OCI-LY7 (cell line): Measurements from ENCODE around the gene PAK4. TPM values are rescaled to one million over a fixed set of nuclear protein-coding genes. Genes with fewer than 3 reads are reported as not detected.

ENCODE experiments used
- BruUV-seq: library from RNA; stranded (reverse); fragments of 400-500 nt; replicated peaks from 2 replicates; lab custom pipeline; 2021; lab: Mats Ljungman, UMichigan
- CTCF ChIA-PET: fragments of 300-600 bp; sonication (Branson Sonifier 250); formaldehyde crosslinking; loops from one replicate; lab custom pipeline; 2022; ENCODE audit warnings: antibody characterized with exemption; ENCODE audit not compliant: unreplicated experiment; lab: Charles Lee
- POLR2A ChIA-PET: fragments of 300-600 bp; sonication (Branson Sonifier 250); formaldehyde crosslinking; loops from one replicate; lab custom pipeline; 2022; ENCODE audit warnings: antibody characterized with exemption; lab: Charles Lee
- DNase-seq: peaks from one replicate; pipeline ENCODE4 v3.0.0-alpha.2; 2015; ENCODE audit warnings: low spot score
- H2AFZ ChIP-seq: fragments of 200-600 bp; sonication (generic), shearing (Covaris generic); 2 replicates; pipeline ENCODE4 v1.6.1; 2014; ENCODE audit warnings: mild to moderate bottlenecking, antibody characterized with exemption, low read length, moderate library complexity
- H3K27ac ChIP-seq: fragments of 200-600 bp; sonication (generic); 2 replicates; pipeline ENCODE4 v1.5.1; 2014; ENCODE audit warnings: mixed run types, low read depth, mild to moderate bottlenecking, moderate library complexity, low read length, inconsistent platforms; ENCODE audit not compliant: poor library complexity, severe bottlenecking
- H3K36me3 ChIP-seq: fragments of 200-600 bp; sonication (generic); 2 replicates; pipeline ENCODE4 v1.6.1; 2014; ENCODE audit warnings: mild to moderate bottlenecking, antibody characterized with exemption, low read length, moderate library complexity, mixed read lengths; ENCODE audit not compliant: insufficient read depth
- H3K4me1 ChIP-seq: fragments of 200-600 bp; sonication (generic); 2 replicates; pipeline ENCODE4 v1.5.1; 2014; ENCODE audit warnings: mild to moderate bottlenecking, low read length; ENCODE audit not compliant: insufficient read depth, poor library complexity, severe bottlenecking
- H3K4me2 ChIP-seq: fragments of 200-600 bp; sonication (generic); 2 replicates; pipeline ENCODE4 v1.6.1; 2014; ENCODE audit warnings: mild to moderate bottlenecking, low read length
- H3K4me3 ChIP-seq: fragments of 200-600 bp; sonication (generic); 2 replicates; pipeline ENCODE4 v1.5.1; 2014; ENCODE audit warnings: mild to moderate bottlenecking, low read depth, low read length; ENCODE audit not compliant: poor library complexity, severe bottlenecking
- H3K79me2 ChIP-seq: fragments of 200-600 bp; sonication (generic); 2 replicates; pipeline ENCODE4 v1.6.1; 2016; ENCODE audit warnings: low read depth, mild to moderate bottlenecking, low read length, moderate library complexity, mixed read lengths; ENCODE audit not compliant: insufficient read depth
- H3K9me2 ChIP-seq: fragments of 200-600 bp; sonication (generic); 2 replicates; pipeline ENCODE4 v1.6.1; 2016; ENCODE audit warnings: mild to moderate bottlenecking, low read length, mixed read lengths; ENCODE audit not compliant: insufficient read depth
- H3K9me3 ChIP-seq: fragments of 200-600 bp; sonication (generic); 2 replicates; pipeline ENCODE4 v1.6.1; 2014; ENCODE audit warnings: mild to moderate bottlenecking, mixed run types, low read length, mixed read lengths
- H4K20me1 ChIP-seq: fragments of 200-600 bp; sonication (generic); 2 replicates; pipeline ENCODE4 v1.6.1; 2014; ENCODE audit warnings: mild to moderate bottlenecking, antibody characterized with exemption, low read length, moderate library complexity, mixed read lengths; ENCODE audit not compliant: insufficient read depth
- EZH2phosphoT487 ChIP-seq: fragments of 200-600 bp; sonication (generic); IDR thresholded peaks from 2 replicates; pipeline ENCODE4 v1.6.1; 2018; ENCODE audit warnings: low read depth, borderline replicate concordance, mild to moderate bottlenecking, mixed run types, antibody characterized with exemption, low read length, moderate library complexity, mixed read lengths
- intact Hi-C: fragments of 100-400 bp; cut with micrococcal nuclease; formaldehyde crosslinking; loops from one replicate; pipeline ENCODE4 v1.10.0; 2022; ENCODE audit not compliant: unreplicated experiment
- total RNA-seq, 2 experiments: library from RNA; depleted of rRNA in 1 of 2; stranded (reverse); fragments of >200 nt in 1 of 2; shearing (Covaris generic) in 1 of 2; gene quantifications; 2 replicates each; pipeline ENCODE4 v1.2.3, GENCODE V29; 2014 to 2022
- TF ChIP-seq, protein P1 (sequence below): fragments of 200-600 bp; sonication (generic); conservative IDR thresholded peaks from 2 replicates; pipeline ENCODE4 v1.5.1; 2014; ENCODE audit warnings: mild to moderate bottlenecking, antibody characterized with exemption, low read length, moderate library complexity, mixed read lengths

The PAK4 gene
- total RNA-seq, 2 experiments from 2014 or later = 7.8 to 26.7 TPM

DNA sequence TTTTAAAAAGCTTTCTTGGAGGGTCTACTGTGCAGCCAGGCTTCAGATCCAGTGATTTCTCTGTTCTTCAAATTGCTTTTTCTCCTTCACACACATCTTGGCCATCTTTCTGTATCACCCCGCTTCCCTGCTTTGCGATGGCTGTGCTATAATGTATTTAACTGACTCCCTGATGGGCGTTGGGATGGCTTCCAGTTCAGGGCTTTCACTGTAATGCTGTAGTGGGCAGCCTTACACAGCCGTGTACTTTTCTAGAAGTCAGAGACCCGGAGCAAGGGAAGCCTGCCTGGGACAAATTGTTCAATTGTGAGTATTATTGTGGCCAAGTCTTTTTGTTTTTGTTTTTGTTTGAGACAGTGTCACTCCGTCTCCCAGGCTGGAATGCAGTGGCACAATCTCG is 19.4 kb upstream of the PAK4 start:
- no peak overlapping the region for H3K4me3 ChIP-seq
- H4K20me1 ChIP-seq = no peaks in the 10 kb centered on the region
- H3K79me2 ChIP-seq = no peaks in the 10 kb centered on the region
- no peaks in the 10 kb centered on the region for H3K36me3 ChIP-seq
- TF ChIP-seq, protein P1, sequence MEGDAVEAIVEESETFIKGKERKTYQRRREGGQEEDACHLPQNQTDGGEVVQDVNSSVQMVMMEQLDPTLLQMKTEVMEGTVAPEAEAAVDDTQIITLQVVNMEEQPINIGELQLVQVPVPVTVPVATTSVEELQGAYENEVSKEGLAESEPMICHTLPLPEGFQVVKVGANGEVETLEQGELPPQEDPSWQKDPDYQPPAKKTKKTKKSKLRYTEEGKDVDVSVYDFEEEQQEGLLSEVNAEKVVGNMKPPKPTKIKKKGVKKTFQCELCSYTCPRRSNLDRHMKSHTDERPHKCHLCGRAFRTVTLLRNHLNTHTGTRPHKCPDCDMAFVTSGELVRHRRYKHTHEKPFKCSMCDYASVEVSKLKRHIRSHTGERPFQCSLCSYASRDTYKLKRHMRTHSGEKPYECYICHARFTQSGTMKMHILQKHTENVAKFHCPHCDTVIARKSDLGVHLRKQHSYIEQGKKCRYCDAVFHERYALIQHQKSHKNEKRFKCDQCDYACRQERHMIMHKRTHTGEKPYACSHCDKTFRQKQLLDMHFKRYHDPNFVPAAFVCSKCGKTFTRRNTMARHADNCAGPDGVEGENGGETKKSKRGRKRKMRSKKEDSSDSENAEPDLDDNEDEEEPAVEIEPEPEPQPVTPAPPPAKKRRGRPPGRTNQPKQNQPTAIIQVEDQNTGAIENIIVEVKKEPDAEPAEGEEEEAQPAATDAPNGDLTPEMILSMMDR = no peak
- no peak for TF ChIP-seq EZH2phosphoT487
- no peak overlapping the region for H2AFZ ChIP-seq
- no peak overlapping the region for H3K27ac ChIP-seq
- H3K4me1 ChIP-seq = no peaks in the 10 kb centered on the region
- no peak for DNase-seq
- intact Hi-C loops = no loop called here
- ChIA-PET CTCF (no interaction called here), POLR2A (no interaction called here)
- H3K9me3 ChIP-seq = no peaks in the 10 kb centered on the region
- no TSS peak for BruUV-seq
- no peak overlapping the region for H3K4me2 ChIP-seq
- H3K9me2 ChIP-seq = no peaks in the 10 kb centered on the region

DNA sequence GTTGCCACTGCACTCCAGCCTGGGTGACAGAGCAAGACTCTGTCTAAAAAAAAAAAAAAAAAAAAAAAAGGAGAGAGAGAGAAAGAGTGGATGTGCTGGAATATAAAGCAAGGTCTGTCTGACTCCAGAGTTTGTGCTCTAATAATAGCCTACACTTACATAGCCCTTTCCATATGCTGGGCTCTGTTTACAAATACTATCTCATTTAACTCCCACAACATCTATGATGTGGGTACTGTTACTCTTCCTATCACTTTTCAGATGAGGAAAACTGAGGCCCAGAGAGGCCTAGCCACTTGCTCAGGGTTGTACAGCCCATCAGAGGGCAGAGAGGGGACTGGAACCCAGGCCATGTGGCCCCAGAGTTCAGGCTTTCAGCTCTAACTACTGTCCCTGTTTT is 15.9 kb upstream of the PAK4 start:
- intact Hi-C loops = no loop called here
- DNase-seq = no peak
- Histone ChIP-seq H3K9me3 (no peaks in the 10 kb centered on the region), H3K27ac (no peak overlapping the region), H2AFZ (no peak overlapping the region), H3K4me3 (no peak overlapping the region), H4K20me1 (no peaks in the 10 kb centered on the region), H3K4me1 (no peaks in the 10 kb centered on the region), H3K79me2 (no peaks in the 10 kb centered on the region), H3K9me2 (no peaks in the 10 kb centered on the region), H3K4me2 (no peak overlapping the region), H3K36me3 (no peaks in the 10 kb centered on the region)
- POLR2A ChIA-PET = no interaction called here
- CTCF ChIA-PET = no interaction called here
- BruUV-seq = no TSS peak
- TF ChIP-seq, protein P1 = no peak
- TF ChIP-seq EZH2phosphoT487 = no peak

DNA sequence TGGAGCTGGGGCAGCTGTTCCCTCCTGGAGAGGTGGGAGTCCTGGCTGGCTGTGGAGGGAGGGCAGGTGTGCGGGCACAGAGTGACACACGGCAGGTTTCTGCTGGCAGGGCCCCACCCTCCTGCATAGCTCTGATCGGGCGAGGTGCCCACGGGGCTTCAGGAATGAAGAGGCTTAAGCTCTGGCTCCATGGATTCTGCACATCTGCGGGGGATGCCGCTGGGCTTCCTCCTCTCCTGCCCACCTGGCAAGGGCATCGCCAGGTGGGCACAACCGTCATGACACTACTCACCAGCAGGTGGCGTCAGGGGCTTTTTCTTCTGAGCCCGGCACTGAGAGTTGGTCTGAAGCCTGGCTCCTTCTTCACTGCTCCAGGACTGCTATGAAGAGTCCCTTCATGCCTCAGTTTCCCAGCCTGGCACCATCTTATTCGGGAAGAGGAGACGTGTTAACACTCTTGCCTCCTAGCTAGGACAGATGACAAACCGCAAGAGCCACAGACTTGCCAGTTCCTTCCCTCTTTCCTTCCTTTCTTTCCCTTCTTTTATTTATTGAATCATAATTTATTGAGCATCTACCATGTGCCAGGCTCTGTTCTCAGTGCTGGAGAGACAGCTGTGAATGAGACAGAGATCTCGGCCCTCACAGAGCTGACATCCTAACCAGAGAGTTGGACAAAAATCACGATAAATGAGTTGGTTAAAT is 15.2 kb upstream of the PAK4 start:
- ChIA-PET POLR2A (interaction anchor here (0.7 kb wide), 1 partner anchor 443 kb away, joined by 6 read pairs; no protein-coding TSS in a partner anchor), CTCF (no interaction called here)
- H3K27ac ChIP-seq = no peak overlapping the region
- TF ChIP-seq EZH2phosphoT487 = no peak
- TF ChIP-seq, protein P1 = peak; percentile 85
- H3K36me3 ChIP-seq = no peaks in the 10 kb centered on the region
- no TSS peak for BruUV-seq
- no peaks in the 10 kb centered on the region for H3K79me2 ChIP-seq
- H2AFZ ChIP-seq = no peak overlapping the region
- H3K4me1 ChIP-seq = no peaks in the 10 kb centered on the region
- H3K4me2 ChIP-seq = no peak overlapping the region
- DNase-seq = peak; percentile 68
- H4K20me1 ChIP-seq = no peaks in the 10 kb centered on the region
- no peak overlapping the region for H3K4me3 ChIP-seq
- no peaks in the 10 kb centered on the region for H3K9me3 ChIP-seq
- intact Hi-C loops = no loop called here
- no peaks in the 10 kb centered on the region for H3K9me2 ChIP-seq
